GM23248 (cell line): ENCODE results near the gene SEC11A. TPM values are rescaled to one million over a fixed set of nuclear protein-coding genes. Genes with fewer than 3 reads are reported as not detected.

Source experiments
- DNase-seq: peaks from one replicate; pipeline ENCODE4 v3.0.0-alpha.2; 2015
- H2AFZ ChIP-seq: fragments of 200-600 bp; sonication (generic); 2 replicates; pipeline ENCODE4 v1.6.1; 2016; ENCODE audit warnings: antibody characterized with exemption
- H3F3A ChIP-seq: fragments of 200-600 bp; sonication (generic); 2 replicates; pipeline ENCODE4 v1.6.1; 2016; ENCODE audit warnings: mild to moderate bottlenecking, antibody characterized with exemption, mixed run types; ENCODE audit not compliant: insufficient read depth
- H3K27ac ChIP-seq: fragments of 200-600 bp; sonication (generic); 2 replicates; pipeline ENCODE4 v1.5.1; 2016; ENCODE audit warnings: mild to moderate bottlenecking
- H3K27me3 ChIP-seq: fragments of 200-600 bp; sonication (generic); replicated peaks from 2 replicates; pipeline ENCODE4 v1.6.1; 2016; ENCODE audit warnings: mild to moderate bottlenecking; ENCODE audit not compliant: insufficient read depth
- H3K36me3 ChIP-seq: fragments of 200-600 bp; sonication (generic); 2 replicates; pipeline ENCODE4 v1.6.1; 2016; ENCODE audit warnings: low read depth, mild to moderate bottlenecking
- H3K4me1 ChIP-seq: fragments of 200-600 bp; sonication (generic); 2 replicates; pipeline ENCODE4 v1.6.1; 2016; ENCODE audit warnings: mild to moderate bottlenecking; ENCODE audit not compliant: insufficient read depth
- H3K4me2 ChIP-seq: fragments of 200-600 bp; sonication (generic); one replicate; pipeline ENCODE4 v1.6.1; 2016; ENCODE audit warnings: mild to moderate bottlenecking; ENCODE audit not compliant: unreplicated experiment
- H3K4me3 ChIP-seq: fragments of 200-600 bp; sonication (generic); 2 replicates; pipeline ENCODE4 v1.5.1; 2016; ENCODE audit warnings: mild to moderate bottlenecking
- H3K79me2 ChIP-seq: fragments of 200-600 bp; sonication (generic); 2 replicates; pipeline ENCODE4 v1.6.1; 2016; ENCODE audit warnings: mild to moderate bottlenecking; ENCODE audit not compliant: insufficient read depth
- H3K9ac ChIP-seq: fragments of 200-600 bp; sonication (generic); 2 replicates; pipeline ENCODE4 v1.6.1; 2016; ENCODE audit warnings: mild to moderate bottlenecking
- H3K9me2 ChIP-seq: fragments of 200-600 bp; sonication (generic); 2 replicates; pipeline ENCODE4 v1.6.1; 2016; ENCODE audit warnings: mixed run types, mild to moderate bottlenecking, moderate library complexity; ENCODE audit not compliant: insufficient read depth
- H3K9me3 ChIP-seq: fragments of 200-600 bp; sonication (generic); one replicate; pipeline ENCODE4 v1.6.1; 2017; ENCODE audit warnings: low read depth
- H4K20me1 ChIP-seq: fragments of 200-600 bp; sonication (generic); 2 replicates; pipeline ENCODE4 v1.6.0; 2016; ENCODE audit not compliant: insufficient read depth
- EZH2 ChIP-seq: fragments of 200-600 bp; sonication (generic); IDR thresholded peaks from 2 replicates; pipeline ENCODE4 v1.6.1; 2018; ENCODE audit warnings: antibody characterized with exemption, mild to moderate bottlenecking; ENCODE audit not compliant: insufficient read depth, poor library complexity, severe bottlenecking
- EZH2phosphoT487 ChIP-seq: fragments of 200-600 bp; sonication (generic); IDR thresholded peaks from 2 replicates; pipeline ENCODE4 v1.6.1; 2018; ENCODE audit warnings: antibody characterized with exemption, moderate library complexity, mild to moderate bottlenecking, low read depth; ENCODE audit not compliant: insufficient read depth
- WGBS, 2 experiments: methylation state at CpG; one replicate each; pipeline ENCODE4 v1.1.6; 2015 to 2017; ENCODE audit warnings: low lambda C conversion rate in 2 of 2, low coverage in 1 of 2; ENCODE audit errors: missing lambda C conversion rate in 2 of 2; 5-methylcytosine and 5-hydroxymethylcytosine counted together
- in situ Hi-C: fragments of 300-500 bp; cut with MboI; formaldehyde crosslinking; loops from 2 replicates; pipeline ENCODE4 v1.15.0; 2020
- polyA plus RNA-seq: library from polyadenylated mRNA; unstranded; fragments of >200 nt; fragmentation: Nextera tagmentation; extraction: Ambion mirVana; gene quantifications from 2 replicates; pipeline ENCODE4 v1.2.1, GENCODE V29; 2016
- total RNA-seq: library from RNA; depleted of rRNA; stranded (reverse); fragments of >200 nt; shearing (Covaris generic); gene quantifications from 2 replicates; pipeline ENCODE4 v1.2.3, GENCODE V29; 2014; rRNA removed

SEC11A gene
- total and polyA plus RNA-seq, 2 experiments from 2014 or later = 217 to 223 TPM

- Histone ChIP-seq H4K20me1 (no peaks in the 10 kb centered on the region), H3K27me3 (no peaks in the 10 kb centered on the region), H3K4me2 (no peak overlapping the region), H3K9me3 (no peaks in the 10 kb centered on the region), H3K27ac (no peak overlapping the region), H3K79me2 (no peaks in the 10 kb centered on the region), H3F3A (no peaks in the 10 kb centered on the region), H3K4me1 (no peaks in the 10 kb centered on the region), H3K9ac (no peak overlapping the region), H2AFZ (no peak overlapping the region), H3K9me2 (no peaks in the 10 kb centered on the region), H3K36me3 (peaks cover 5% of the 10 kb centered on the region; the same call in 1 of the 2 replicates), H3K4me3 (no peak overlapping the region)
- in situ Hi-C loops = no loop called here
- no peak for DNase-seq
- WGBS, 2 experiments = 97 to 100% methylated on average over 2 of the region's 2 CpGs
- TF ChIP-seq EZH2 = no peak
- TF ChIP-seq EZH2phosphoT487 = no peak
These were observed 90.8 kb downstream of the SEC11A start for GRCh38 chr15:84625123-84625522.

DNA sequence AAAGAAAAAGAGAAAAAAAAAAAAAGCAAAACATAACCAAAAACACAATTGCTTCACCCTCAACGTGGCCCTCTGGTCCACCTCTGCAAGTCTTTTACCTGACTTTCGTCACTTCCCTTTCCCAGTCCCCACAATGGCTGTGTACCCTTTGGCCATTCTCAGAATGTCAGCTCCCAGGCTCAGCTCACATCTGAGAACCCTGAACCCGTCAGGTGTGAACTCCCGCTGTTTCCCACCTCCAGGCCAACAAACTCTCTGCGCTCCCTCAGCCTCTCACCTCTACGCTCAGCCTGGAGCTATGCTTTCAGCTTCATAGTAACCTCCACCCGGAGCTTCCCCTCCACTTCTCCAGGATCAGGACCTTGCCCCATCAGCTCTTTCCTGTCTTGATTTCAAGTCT lies 91.6 kb downstream of the SEC11A start:
- Histone ChIP-seq H3K79me2 (no peaks in the 10 kb centered on the region), H3K4me3 (no peak overlapping the region), H3K27ac (no peak overlapping the region), H3K4me2 (no peak overlapping the region), H3F3A (no peaks in the 10 kb centered on the region), H4K20me1 (no peaks in the 10 kb centered on the region), H3K9me2 (no peaks in the 10 kb centered on the region), H3K9ac (no peak overlapping the region), H3K27me3 (no peaks in the 10 kb centered on the region), H3K36me3 (peaks cover 5% of the 10 kb centered on the region; the same call in 1 of the 2 replicates), H3K4me1 (no peaks in the 10 kb centered on the region), H2AFZ (no peak overlapping the region), H3K9me3 (no peaks in the 10 kb centered on the region)
- in situ Hi-C loops = no loop called here
- no peak for TF ChIP-seq EZH2phosphoT487
- no peak for TF ChIP-seq EZH2
- 94 to 95% methylated on average over 6 of the region's 7 CpGs for WGBS, 2 experiments
- no peak for DNase-seq

- H3K4me1 ChIP-seq = no peaks in the 10 kb centered on the region
- in situ Hi-C loops = no loop called here
- 96% methylated on average over 17 of the region's 17 CpGs for WGBS, 2 experiments
These were observed 94.5 kb downstream of the SEC11A start for GRCh38 chr15:84621358-84621979.

GRCh38 chr15:84620626-84621025 lies 95.3 kb downstream of the SEC11A start:
- TF ChIP-seq EZH2 (no peak), EZH2phosphoT487 (no peak)
- Histone ChIP-seq H3K36me3 (peaks cover 5% of the 10 kb centered on the region; the same call in 1 of the 2 replicates), H3K4me1 (no peaks in the 10 kb centered on the region), H3K4me2 (no peak overlapping the region), H3K4me3 (no peak overlapping the region), H3K9me3 (no peaks in the 10 kb centered on the region), H3F3A (no peaks in the 10 kb centered on the region), H3K79me2 (no peaks in the 10 kb centered on the region), H3K9me2 (no peaks in the 10 kb centered on the region), H4K20me1 (no peaks in the 10 kb centered on the region), H2AFZ (no peak overlapping the region), H3K27me3 (no peaks in the 10 kb centered on the region), H3K9ac (no peak overlapping the region), H3K27ac (no peak overlapping the region)
- 89 to 91% methylated on average over 8 of the region's 8 CpGs for WGBS, 2 experiments
- in situ Hi-C loops = no loop called here
- DNase-seq = no peak

More at GRCh38 chr15:84621358-84621979, 94.5 kb downstream of the SEC11A start:
- no peak overlapping the region for H3K27ac ChIP-seq
- H4K20me1 ChIP-seq = no peaks in the 10 kb centered on the region
- no peak overlapping the region for H2AFZ ChIP-seq
- H3F3A ChIP-seq = no peaks in the 10 kb centered on the region
- no peak overlapping the region for H3K4me3 ChIP-seq
- H3K9ac ChIP-seq = no peak overlapping the region
- H3K27me3 ChIP-seq = no peaks in the 10 kb centered on the region
- H3K9me3 ChIP-seq = no peaks in the 10 kb centered on the region
- no peak for TF ChIP-seq EZH2
- peaks cover 5% of the 10 kb centered on the region; the same call in 1 of the 2 replicates for H3K36me3 ChIP-seq
- H3K4me2 ChIP-seq = no peak overlapping the region
- no peaks in the 10 kb centered on the region for H3K79me2 ChIP-seq
- H3K9me2 ChIP-seq = no peaks in the 10 kb centered on the region
- no peak for DNase-seq

Other genes with a start within 250 kb of the SEC11A start
- gene ZSCAN2, start 115.1 kb downstream of the SEC11A start, total RNA-seq = 3.4 and 15.0 TPM in 2 replicates
- gene ZSCAN2, start 115.1 kb downstream of the SEC11A start, polyA plus RNA-seq = 2.8 and 2.9 TPM in 2 replicates
- 26.0 and 31.9 TPM in 2 replicates for gene WDR73, start 61.9 kb downstream of the SEC11A start, total RNA-seq
- 25.2 and 25.6 TPM in 2 replicates for gene WDR73, start 61.9 kb downstream of the SEC11A start, polyA plus RNA-seq
- gene NMB, start 57.9 kb downstream of the SEC11A start, total RNA-seq = 7.7 and 14.0 TPM in 2 replicates
- gene NMB, start 57.9 kb downstream of the SEC11A start, polyA plus RNA-seq = 8.2 and 11.1 TPM in 2 replicates
- 9.8 and 11.6 TPM in 2 replicates for gene ZNF592, start 32.5 kb upstream of the SEC11A start, total RNA-seq
- 7.0 and 7.4 TPM in 2 replicates for gene ZNF592, start 32.5 kb upstream of the SEC11A start, polyA plus RNA-seq
- 0.13 and 5.0 TPM in 2 replicates for gene ALPK3, start 101.2 kb upstream of the SEC11A start, total RNA-seq
- 0.04 TPM in 1 of 2 replicates, not detected in the other for gene ALPK3, start 101.2 kb upstream of the SEC11A start, polyA plus RNA-seq
- not detected in 2 replicates for gene SLC28A1, start 168.5 kb upstream of the SEC11A start, total RNA-seq
- not detected in 2 replicates for gene SLC28A1, start 168.5 kb upstream of the SEC11A start, polyA plus RNA-seq